ENCODE data around the gene AXDND1. TPM values are rescaled to one million over a fixed set of nuclear protein-coding genes. Genes with fewer than 3 reads are reported as not detected.
"Not testable (repeated sequence)": the region's sequence is repeated elsewhere in the genome, so short reads cannot be mapped to it uniquely, and the experiment has no call there.

The AXDND1 gene
- total RNA-seq, 2 donors from 2014 or later, result 0.81 TPM; not detected in 1

DNA sequence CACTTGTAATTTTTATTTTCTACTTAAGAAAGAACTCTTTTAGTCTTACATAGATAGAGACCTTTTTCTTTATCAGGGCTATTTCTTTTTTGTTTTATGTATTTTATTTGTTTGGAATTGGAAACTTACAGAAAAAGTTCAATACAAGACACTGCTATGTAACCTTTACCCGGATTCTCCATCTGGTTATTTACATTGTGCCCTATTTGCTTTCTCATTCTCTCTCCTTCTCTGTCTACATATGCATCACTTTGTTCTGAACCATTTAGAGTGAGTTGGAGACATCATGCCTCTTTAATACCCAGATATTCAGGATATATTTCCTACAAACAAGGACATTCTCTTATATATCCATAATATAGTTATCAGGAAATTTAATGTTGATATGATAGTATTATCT lies 18.3 kb downstream of the AXDND1 start:
- Mint-ChIP-seq H3K36me3 (no peaks in the 10 kb centered on the region), H3K9me3 (no peaks in the 10 kb centered on the region), H3K27ac (no peak overlapping the region), H3K4me1 (ENCODE audit: low read depth in 2 of 2) (no peaks in the 10 kb centered on the region), H3K27me3 (peaks cover 4 to 6% of the 10 kb centered on the region in 2 donors), H3K4me3 (no peak overlapping the region)
- DNase-seq (ENCODE audit: low spot score), result no peak
- ATAC-seq, result no peak

DNA sequence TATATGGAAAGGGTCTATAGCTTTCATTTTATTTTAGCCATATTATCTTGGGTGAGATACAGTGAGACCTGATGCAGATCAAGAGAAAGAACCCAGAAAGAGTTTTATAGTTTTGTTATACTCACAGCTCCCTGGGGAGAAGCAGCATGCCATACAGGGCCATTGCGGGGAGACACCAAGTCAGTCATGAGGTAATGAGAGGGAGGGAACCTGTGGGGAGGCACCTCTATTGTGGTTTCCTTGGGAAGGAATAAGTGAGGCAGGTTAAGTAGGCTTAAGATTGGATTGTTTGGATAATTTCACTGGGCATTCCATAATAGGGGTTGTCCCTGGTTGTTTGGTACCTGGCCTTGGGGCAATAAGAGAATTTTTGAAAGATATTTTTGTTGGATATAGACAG lies 19.7 kb downstream of the AXDND1 start:
- Mint-ChIP-seq H3K36me3 (no peaks in the 10 kb centered on the region), H3K27me3 (peaks cover 4 to 6% of the 10 kb centered on the region in 2 donors), H3K27ac (no peak overlapping the region), H3K9me3 (no peaks in the 10 kb centered on the region), H3K4me3 (no peak overlapping the region), H3K4me1 (ENCODE audit: low read depth in 2 of 2) (no peaks in the 10 kb centered on the region)
- DNase-seq (ENCODE audit: low spot score) (no peak), ATAC-seq (no peak)

DNA sequence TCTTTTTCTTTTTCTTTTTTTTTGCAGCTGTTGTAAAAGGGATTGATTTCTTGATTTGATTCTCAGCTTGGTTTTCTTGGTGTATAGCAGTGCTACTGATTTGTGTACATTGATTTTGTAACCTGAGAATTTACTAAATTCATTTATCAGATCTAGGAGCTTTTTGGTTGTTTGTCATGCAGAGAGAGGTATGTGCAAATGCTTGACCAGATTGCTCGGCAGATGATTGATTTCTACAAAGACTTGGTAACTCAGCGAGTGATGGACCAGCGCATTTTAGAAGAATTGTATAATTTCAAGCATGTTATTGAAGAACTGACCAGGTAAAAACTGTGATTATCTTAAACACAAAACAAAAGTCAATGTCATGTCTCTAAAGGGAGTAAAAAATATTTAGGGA lies 27.9 kb downstream of the AXDND1 start:
- Mint-ChIP-seq H3K4me3 (no peak overlapping the region), H3K27me3 (peaks cover 19 to 23% of the 10 kb centered on the region in 2 donors), H3K4me1 (ENCODE audit: low read depth in 2 of 2) (no peaks in the 10 kb centered on the region), H3K36me3 (peaks cover 20% of the 10 kb centered on the region), H3K27ac (no peak overlapping the region), H3K9me3 (peaks cover 8% of the 10 kb centered on the region)
- DNase-seq (ENCODE audit: low spot score) (no peak), ATAC-seq (no peak)

DNA sequence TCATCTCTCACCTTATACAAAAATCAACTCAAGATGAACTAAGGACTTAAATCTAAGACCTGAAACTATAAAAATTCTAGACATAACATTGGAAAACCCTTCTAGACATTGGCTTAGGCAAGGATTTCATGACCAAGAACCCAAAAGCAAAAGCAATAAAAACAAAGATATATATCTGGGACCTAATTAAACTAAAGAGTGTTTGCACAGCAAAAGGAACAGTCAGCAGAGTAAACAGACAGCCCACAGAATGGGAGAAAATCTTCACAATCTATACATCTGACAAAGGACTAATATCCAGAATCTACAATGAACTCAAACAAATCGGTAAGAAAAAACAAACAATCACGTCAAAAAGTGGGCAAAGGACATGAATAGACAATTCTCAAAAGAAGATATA lies 33.6 kb downstream of the AXDND1 start:
- peaks cover 3 to 25% of the 10 kb centered on the region in 2 donors for H3K27me3 Mint-ChIP-seq
- not testable (repeated sequence) for H3K27ac Mint-ChIP-seq; H3K4me1 Mint-ChIP-seq (ENCODE audit: low read depth in 2 of 2); ATAC-seq; DNase-seq (ENCODE audit: low spot score); H3K4me3 Mint-ChIP-seq; H3K9me3 Mint-ChIP-seq; H3K36me3 Mint-ChIP-seq

DNA sequence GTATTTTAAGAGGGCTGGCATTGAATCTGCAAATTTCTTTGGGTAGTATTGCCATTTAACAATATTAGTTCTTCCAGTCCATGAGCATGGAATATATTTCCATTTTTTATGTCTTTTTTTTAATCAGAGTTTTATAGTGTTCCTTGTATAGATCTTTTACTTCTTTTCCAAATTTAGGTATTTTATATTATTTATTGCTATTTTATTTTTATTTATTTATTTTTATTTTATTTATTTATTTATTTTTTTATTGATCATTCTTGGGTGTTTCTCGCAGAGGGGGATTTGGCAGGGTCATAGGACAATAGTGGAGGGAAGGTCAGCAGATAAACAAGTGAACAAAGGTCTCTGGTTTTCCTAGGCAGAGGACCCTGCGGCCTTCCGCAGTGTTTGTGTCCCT lies 52.0 kb downstream of the AXDND1 start:
- H3K27ac Mint-ChIP-seq; H3K4me1 Mint-ChIP-seq (ENCODE audit: low read depth in 2 of 2); H3K4me3 Mint-ChIP-seq; H3K9me3 Mint-ChIP-seq; ATAC-seq; DNase-seq (ENCODE audit: low spot score); H3K27me3 Mint-ChIP-seq; H3K36me3 Mint-ChIP-seq: not testable (repeated sequence)

DNA sequence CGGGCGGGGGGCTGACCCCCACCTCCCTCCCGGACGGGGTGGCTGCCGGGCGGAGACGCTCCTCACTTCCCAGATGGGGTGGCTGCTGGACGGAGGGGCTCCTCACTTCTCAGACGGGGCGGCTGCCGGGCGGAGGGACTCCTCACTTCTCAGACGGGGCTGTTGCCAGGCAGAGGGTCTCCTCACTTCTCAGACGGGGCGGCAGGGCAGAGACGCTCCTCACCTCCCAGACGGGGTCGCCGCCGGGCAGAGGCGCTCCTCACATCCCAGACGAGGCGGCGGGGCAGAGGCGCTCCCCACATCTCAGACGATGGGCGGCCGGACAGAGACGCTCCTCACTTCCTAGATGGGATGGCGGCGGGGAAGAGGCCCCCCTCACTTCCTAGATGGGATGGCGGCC lies 52.9 kb downstream of the AXDND1 start:
- not testable (repeated sequence) for H3K27ac Mint-ChIP-seq; H3K4me1 Mint-ChIP-seq (ENCODE audit: low read depth in 2 of 2); DNase-seq (ENCODE audit: low spot score); H3K4me3 Mint-ChIP-seq; ATAC-seq; H3K27me3 Mint-ChIP-seq; H3K36me3 Mint-ChIP-seq; H3K9me3 Mint-ChIP-seq

DNA sequence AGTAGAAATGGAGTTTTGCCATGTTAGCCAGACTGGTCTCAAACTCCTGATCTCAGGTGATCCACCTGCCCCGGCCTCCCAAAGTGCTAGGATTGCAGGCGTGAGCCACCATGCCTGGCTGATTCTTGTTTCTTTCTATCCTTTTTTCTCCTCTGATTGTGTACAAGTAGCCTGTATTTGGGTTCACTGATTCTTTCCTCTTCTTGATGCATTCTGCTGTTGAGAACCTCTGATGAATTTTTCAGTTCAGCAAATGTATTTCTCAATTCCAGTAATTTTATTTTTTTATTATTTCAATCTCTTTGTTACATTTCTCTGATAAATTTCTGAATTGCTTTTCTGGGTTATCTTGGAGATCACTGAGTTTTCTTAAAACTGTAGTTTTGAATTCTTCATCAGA lies 58.8 kb downstream of the AXDND1 start:
- no peak overlapping the region for H3K4me3 Mint-ChIP-seq
- ATAC-seq (no peak), DNase-seq (ENCODE audit: low spot score) (no peak)
- H3K9me3 Mint-ChIP-seq, result peaks cover 8% of the 10 kb centered on the region
- H3K4me1 Mint-ChIP-seq (ENCODE audit: low read depth in 2 of 2), result no peaks in the 10 kb centered on the region
- H3K27ac Mint-ChIP-seq, result no peak overlapping the region
- no peaks in the 10 kb centered on the region for H3K27me3 Mint-ChIP-seq
- H3K36me3 Mint-ChIP-seq, result peaks cover 13% of the 10 kb centered on the region

DNA sequence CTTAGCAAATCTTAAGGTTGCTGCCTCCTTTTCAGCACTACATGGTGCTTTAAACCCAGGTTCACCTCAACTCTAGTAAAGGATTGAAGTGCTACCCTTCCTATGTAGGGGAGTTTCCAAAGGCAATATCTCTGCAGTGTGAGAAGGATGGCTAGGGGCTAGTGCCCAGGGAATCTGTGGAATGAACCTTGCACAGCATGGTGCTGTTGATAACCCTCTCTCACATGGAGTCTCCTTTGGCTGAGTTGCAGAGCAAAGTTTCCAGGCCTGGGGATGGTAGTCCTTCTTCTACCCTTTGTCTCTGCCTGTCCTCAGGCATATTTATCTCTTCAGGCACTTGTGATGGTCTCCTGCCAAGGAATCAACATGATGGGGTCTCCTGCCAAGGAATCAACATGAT lies 59.4 kb downstream of the AXDND1 start:
- peaks cover 8% of the 10 kb centered on the region for H3K9me3 Mint-ChIP-seq
- H3K36me3 Mint-ChIP-seq, result peaks cover 13% of the 10 kb centered on the region
- H3K27me3 Mint-ChIP-seq, result no peaks in the 10 kb centered on the region
- no peaks in the 10 kb centered on the region for H3K4me1 Mint-ChIP-seq (ENCODE audit: low read depth in 2 of 2)
- H3K27ac Mint-ChIP-seq, result no peak overlapping the region
- no peak for ATAC-seq
- no peak overlapping the region for H3K4me3 Mint-ChIP-seq
- DNase-seq (ENCODE audit: low spot score), result no peak

DNA sequence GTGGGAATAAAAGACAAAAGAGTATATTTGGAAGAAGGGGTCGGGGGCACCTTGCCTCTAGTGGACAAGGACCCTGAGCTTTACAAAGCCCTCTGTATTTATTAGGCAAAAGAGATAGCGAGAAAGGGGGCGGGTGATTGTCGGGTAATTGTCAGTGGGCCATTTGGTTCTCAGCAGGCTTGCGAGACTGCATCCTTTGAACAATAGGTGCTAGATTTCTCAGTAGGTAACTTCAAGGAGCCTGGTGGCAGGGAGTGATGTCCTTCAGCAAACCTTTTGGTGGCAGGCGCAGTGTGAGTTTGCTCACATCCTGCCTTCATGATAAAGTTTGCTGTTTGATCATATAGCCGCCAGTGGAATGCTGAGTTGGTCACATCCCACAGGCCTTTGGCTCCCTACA lies 71.4 kb downstream of the AXDND1 start:
- no peak overlapping the region for H3K4me3 Mint-ChIP-seq
- no peak for ATAC-seq
- H3K27me3 Mint-ChIP-seq, result peaks cover 2 to 22% of the 10 kb centered on the region in 2 donors
- no peak overlapping the region for H3K27ac Mint-ChIP-seq
- peaks cover 9% of the 10 kb centered on the region for H3K9me3 Mint-ChIP-seq
- no peaks in the 10 kb centered on the region for H3K36me3 Mint-ChIP-seq
- no peak for DNase-seq (ENCODE audit: low spot score)
- no peaks in the 10 kb centered on the region for H3K4me1 Mint-ChIP-seq (ENCODE audit: low read depth in 2 of 2)

DNA sequence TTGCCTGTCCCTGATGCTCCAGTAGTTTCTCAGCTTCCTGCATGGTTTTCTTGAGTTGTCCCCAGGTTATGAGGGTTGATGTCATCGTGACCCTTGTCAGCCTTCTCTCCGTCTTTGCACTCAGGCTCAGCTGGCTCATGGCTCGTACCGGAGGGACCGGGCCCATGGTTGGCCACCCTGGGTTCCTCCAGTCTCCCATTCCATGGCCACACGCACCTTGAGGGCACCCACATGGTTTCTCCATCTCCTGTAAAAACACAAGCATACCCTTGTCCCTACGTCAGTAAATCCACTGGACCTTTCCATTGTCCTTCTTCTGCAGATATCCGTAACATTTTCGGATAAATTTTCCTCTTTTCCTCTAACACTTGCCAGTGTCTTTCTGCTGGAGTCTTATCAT lies 73.9 kb downstream of the AXDND1 start:
- not testable (repeated sequence) for H3K4me3 Mint-ChIP-seq; H3K4me1 Mint-ChIP-seq (ENCODE audit: low read depth in 2 of 2); H3K27ac Mint-ChIP-seq; ATAC-seq; H3K9me3 Mint-ChIP-seq; H3K36me3 Mint-ChIP-seq; DNase-seq (ENCODE audit: low spot score)
- peaks cover 2 to 19% of the 10 kb centered on the region in 2 donors for H3K27me3 Mint-ChIP-seq

DNA sequence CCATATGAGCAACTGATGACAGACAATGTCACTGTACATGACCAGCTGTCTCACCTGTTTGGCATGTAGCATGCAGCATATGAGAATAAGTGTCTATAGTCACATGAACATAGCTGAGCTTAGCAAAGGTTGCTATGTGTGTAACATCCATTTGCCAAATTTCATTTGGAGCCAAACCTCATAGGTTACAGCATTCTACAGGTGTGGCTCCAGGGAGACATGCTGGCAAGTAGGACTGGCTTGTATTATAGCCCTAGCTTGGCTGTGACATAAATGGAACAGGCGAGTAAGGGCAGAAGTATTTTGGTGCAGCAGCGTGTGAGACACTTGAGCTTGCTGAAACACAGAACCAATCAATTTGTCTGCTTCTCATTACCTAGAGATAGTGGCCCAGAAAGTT lies 74.5 kb downstream of the AXDND1 start:
- H3K4me3 Mint-ChIP-seq; DNase-seq (ENCODE audit: low spot score); H3K36me3 Mint-ChIP-seq; ATAC-seq; H3K27ac Mint-ChIP-seq; H3K9me3 Mint-ChIP-seq; H3K4me1 Mint-ChIP-seq (ENCODE audit: low read depth in 2 of 2): not testable (repeated sequence)
- H3K27me3 Mint-ChIP-seq, result peaks cover 5 to 21% of the 10 kb centered on the region in 2 donors

DNA sequence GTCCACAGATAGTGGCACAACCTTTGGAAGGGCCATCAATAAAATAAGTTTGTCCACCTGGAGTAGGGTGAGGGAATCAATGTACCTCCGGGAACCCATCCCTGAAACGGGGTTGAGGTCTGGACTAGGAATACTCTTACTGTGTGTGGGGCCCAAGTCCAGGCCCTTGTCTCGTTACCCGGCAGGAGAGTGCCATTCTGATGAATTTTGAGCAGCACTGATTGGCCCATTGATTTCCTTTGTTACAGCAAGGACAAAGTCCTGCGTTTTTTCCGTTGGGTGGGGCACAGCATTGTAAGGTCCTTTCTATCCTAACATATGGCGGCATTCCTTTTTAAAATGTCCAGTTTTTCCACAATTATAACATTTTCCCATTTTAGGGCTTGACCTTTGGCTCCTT lies 75.2 kb downstream of the AXDND1 start:
- Mint-ChIP-seq H3K4me3 (no peak overlapping the region), H3K4me1 (ENCODE audit: low read depth in 2 of 2) (no peaks in the 10 kb centered on the region), H3K27me3 (peaks cover 7 to 25% of the 10 kb centered on the region in 2 donors)

DNA sequence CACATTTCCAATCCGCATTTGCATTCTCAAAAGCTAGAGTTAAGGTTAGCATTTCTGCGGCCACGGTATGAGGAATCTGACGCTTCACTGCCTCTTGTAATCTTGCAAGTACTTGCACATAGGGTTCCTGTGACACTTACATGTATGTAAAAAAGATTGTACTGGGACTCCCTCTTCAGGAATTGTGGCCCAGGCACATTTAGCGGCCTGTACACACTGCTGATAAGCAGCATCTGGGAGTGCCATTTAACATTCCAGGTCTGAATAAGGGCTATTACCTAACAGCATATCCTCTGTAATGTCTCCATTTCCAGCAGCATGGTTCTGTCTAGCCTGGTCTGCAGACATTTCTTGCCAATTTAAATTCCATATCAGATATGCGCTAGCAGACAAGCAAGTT lies 75.7 kb downstream of the AXDND1 start:
- Mint-ChIP-seq H3K27me3 (peaks cover 4 to 19% of the 10 kb centered on the region in 2 donors), H3K9me3 (no peaks in the 10 kb centered on the region), H3K4me1 (ENCODE audit: low read depth in 2 of 2) (no peaks in the 10 kb centered on the region), H3K27ac (no peak overlapping the region), H3K36me3 (no peaks in the 10 kb centered on the region), H3K4me3 (no peak overlapping the region)
- DNase-seq (ENCODE audit: low spot score), result no peak
- ATAC-seq, result no peak

More for the DNA sequence above, 75.2 kb downstream of the AXDND1 start:
- no peak for ATAC-seq
- H3K36me3 Mint-ChIP-seq, result no peaks in the 10 kb centered on the region
- DNase-seq (ENCODE audit: low spot score), result no peak
- no peak overlapping the region for H3K27ac Mint-ChIP-seq
- peaks cover 3% of the 10 kb centered on the region for H3K9me3 Mint-ChIP-seq

DNA sequence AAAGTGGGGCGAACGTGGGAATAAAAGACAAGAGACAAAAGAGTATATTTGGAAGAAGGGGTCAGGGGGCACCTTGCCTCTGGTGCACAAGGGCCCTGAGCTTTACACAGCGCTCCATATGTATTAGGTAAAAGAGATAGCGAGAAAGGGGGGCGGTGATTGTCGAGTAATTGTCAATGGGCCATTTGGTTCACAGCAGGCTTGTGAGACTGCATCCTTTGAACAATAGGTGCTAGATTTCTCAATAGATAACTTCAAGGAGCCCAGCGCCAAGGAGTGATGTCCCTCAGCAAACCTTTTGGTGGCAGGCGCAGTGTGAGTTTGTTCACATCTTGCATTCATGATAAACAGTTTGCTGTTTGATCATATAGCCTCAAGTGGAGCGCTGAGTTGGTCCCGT lies 77.1 kb downstream of the AXDND1 start:
- DNase-seq (ENCODE audit: low spot score); H3K9me3 Mint-ChIP-seq; H3K4me3 Mint-ChIP-seq; H3K36me3 Mint-ChIP-seq; ATAC-seq; H3K27ac Mint-ChIP-seq; H3K4me1 Mint-ChIP-seq (ENCODE audit: low read depth in 2 of 2): not testable (repeated sequence)
- peaks cover 4 to 21% of the 10 kb centered on the region in 2 donors for H3K27me3 Mint-ChIP-seq

DNA sequence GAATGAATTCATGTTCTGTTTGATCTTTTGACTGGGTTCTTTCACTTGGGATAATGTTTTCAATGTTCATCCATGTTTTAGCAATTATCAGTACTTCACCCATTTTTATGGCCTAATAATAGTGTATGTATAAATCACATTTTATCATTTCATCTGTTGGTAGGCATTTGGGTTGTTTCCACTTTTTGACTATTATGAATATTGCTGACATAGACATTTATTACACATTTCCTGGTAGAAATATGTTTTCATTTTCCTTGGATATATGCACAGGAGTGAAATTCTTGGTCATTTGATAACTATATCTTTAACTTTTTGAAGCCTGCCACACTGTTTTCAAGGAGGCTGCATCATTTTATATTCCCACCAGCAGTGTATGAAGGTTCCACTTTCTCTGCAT lies 79.8 kb downstream of the AXDND1 start:
- Mint-ChIP-seq H3K27ac (no peak overlapping the region), H3K36me3 (no peaks in the 10 kb centered on the region), H3K4me3 (no peak overlapping the region), H3K27me3 (peaks cover 6 to 21% of the 10 kb centered on the region in 2 donors), H3K4me1 (ENCODE audit: low read depth in 2 of 2) (no peaks in the 10 kb centered on the region), H3K9me3 (no peaks in the 10 kb centered on the region)
- ATAC-seq (no peak), DNase-seq (ENCODE audit: low spot score) (no peak)
